Camera-type eye (tissue), 1 donor: ENCODE results near the gene SLC25A52. TPM values are rescaled to one million over a fixed set of nuclear protein-coding genes. Genes with fewer than 3 reads are reported as not detected.

Source experiments
- total RNA-seq: library from RNA; depleted of rRNA; stranded (reverse); fragments of >200 nt; gene quantifications from one replicate; pipeline ENCODE4 v1.2.3, GENCODE V29; 2014

Gene SLC25A52
- total RNA-seq, result 0.60 TPM

GRCh38 chr18:31760695-31761094 lies at the start of gene SLC25A52:
SLC25A52 (minus strand) TSS chr18:31760880; CDS start chr18:31760661, 219 bp downstream.

Other genes with a start within 250 kb of the SLC25A52 start
- gene TTR, start 169.0 kb downstream of the SLC25A52 start, total RNA-seq, result 86.6 TPM
- 11.7 TPM for gene B4GALT6, start 76.3 kb downstream of the SLC25A52 start, total RNA-seq
- gene TRAPPC8, start 182.2 kb upstream of the SLC25A52 start, total RNA-seq, result 100 TPM